GM19193 (cell line): ENCODE data around the gene MEGF11.

ENCODE experiments used
- POLR2A ChIP-seq: IDR thresholded peaks from 4 replicates; pipeline ENCODE4 v1.6.1; 2011; ENCODE audit not compliant: insufficient read depth, insufficient read length; ENCODE audit errors: extremely low read depth

MEGF11 gene

DNA sequence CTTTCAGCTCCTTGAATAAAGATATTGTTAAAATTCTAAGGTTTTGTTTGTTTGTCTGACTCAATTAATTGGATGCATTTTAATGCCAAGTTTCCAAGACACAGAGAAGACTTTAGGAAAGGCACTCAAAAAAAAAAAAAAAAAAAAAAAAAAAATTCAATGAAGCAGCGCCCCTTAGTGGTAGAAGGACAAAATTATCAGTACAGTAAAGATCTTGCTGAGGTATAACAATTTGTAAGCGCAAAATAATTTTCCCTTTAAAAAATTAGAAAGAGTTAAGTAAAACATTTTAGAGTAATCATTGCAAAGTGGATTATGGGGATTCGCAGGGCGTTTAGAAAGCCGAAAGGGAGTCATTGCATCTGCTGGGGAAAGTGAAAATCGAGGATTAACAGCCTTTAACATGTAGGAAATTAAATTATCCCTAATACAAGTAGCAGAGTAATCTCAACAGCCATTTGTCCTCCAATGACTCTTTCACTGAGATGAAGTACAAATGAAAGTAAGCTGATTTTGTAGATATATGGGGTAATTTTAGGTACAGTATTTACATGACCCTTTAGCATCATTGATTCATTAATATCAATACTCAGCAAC lies 34.0 kb upstream of the MEGF11 start:
- no peak for TF ChIP-seq POLR2A

DNA sequence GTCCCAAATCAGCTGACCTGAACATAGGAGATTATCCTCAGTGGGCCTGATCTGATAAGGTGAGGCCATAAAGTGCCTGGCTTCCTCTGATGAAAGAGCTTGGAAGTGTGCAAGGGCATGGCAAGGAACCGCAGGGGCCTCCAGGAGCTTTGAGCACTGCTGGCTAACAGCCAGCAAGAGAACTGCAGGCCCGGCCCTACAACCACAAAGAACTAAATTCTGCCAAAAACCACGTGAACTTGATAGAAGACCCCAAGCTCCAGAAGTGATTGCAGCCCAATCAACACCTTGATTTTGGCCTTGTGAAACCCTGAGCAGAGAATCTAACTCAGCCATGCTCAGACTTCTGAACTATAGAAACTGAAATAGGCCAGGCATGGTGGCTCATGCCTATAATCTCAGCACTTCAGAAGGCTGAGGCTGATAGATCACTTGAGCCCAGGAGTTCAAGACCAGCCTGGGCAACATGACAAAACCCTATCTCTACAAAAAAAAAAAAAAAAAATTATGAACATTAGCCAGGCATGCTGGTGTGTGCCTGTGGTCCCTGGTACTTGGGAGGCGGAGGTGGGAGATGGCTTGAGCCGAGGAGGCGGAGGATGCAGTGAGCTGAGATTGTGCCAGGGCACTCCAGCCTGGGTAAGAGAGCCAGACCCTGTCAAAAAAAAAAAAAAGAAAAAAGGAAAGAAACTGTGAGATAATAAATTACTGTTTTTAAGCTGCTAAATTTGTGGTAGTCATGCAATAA lies 32.2 kb upstream of the MEGF11 start:
- TF ChIP-seq POLR2A = no peak

DNA sequence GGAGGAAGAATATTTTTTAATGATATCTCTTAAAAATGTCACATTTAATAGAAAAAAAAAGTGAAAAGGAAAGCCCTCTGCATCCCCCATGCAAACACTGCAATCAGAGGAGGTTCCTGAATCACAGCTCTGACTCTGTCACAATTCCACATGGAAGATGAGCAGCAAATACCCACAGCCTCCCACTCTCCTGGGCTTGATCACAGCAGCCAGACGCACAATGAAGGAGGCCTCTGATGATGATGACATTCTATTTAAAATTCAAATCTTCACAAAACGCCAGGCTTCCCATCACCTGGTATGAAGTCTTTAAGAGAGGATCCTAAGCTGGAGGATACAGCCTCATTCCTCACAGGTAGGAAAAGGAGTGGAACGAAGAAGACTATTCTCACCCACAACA lies 30.7 kb upstream of the MEGF11 start:
- TF ChIP-seq POLR2A = no peak

DNA sequence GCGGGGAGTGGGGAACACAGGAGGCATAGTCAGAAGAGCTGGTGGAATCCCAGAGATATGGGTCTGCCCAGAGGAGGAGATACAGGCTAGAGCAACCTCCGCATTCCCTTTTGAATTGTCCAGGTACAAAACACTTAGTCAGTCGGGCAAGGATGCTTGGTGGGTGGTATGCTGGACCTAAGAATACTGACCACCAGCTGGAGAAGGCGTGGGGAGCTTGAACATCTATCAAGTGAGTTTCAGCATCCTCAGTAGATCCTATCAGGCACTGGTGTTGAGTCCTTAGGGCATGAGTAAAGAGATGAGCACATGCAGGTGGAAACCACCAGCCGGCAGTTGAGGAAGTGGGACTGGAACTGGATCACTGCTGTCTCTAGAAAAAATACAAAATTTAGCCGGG lies 25.1 kb upstream of the MEGF11 start:
- no peak for TF ChIP-seq POLR2A

DNA sequence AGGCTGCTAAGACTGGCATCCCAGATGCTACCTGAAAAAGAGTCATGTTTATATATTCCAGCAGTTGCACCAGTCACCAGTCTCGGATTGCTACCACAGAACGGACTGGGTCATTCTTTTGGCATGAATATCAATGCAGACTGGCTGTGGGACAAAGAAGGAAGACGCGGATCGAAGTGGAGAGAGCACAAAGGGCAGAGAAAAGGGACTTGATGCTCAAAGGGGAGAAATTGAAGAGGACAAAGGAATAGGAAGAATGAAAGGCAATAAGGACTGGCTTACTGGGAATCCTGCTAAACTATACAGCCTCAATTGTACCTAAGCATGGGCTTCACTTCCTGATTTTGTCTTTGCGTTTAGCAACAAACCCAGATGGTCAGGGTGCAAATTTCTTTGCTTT lies 24.5 kb upstream of the MEGF11 start:
- no peak for TF ChIP-seq POLR2A

DNA sequence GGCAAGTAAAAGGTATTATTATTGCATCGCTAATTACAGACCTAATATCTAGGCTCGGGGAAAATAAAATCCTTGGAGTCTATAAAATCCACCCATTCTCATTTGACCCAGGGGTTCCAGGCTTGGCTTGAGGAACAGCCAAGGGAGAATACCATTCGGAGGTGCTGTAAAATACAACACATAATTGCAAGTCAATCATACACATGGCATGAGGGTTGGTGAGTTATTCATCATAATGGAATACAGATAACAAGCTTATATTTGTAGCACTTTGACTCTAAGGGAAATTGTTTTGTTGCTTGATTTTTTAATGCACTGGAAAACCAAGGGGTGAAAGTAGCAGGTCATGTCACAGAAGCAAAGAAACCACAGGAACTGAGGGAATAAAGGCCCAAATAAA lies 23.0 kb upstream of the MEGF11 start:
- TF ChIP-seq POLR2A = no peak

DNA sequence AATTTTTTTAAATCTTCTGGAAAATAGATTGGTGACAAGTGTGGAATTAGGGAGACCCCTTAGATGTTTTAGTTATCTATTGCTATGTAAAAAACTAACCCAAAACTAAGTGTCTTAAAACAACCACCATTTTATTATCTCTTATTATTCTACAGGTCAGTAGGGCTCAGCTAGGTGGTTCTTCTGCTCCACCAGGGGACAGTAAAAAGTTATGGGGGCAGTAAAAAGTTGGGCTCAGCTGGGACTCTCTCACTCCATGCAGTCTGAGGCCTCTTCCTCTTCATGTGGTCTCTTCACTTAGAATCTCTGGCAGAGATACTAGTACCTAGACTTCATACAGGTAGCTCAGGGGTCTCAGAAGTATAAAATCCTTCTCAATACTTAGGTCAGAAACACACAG lies 21.8 kb upstream of the MEGF11 start:
- no peak for TF ChIP-seq POLR2A

DNA sequence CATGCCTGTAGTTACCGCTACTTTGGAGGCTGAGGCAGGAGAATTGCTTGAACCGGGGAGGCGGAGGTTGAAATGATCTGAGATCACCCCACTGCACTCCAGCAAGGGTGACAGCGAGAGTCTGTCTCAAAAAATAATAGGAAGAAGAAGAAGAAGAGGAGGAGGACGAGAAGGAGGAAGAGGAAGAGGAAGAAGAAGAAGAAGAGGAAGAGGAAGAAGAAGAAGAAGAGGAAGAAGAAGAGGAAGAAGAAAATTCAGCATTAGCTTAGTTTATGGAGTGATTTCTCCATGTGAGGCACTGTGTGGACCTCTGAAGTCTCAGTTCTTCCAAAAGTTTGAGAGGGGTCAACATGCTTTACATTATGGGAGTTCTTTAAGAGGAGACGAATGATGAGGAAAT lies 17.4 kb upstream of the MEGF11 start:
- no peak for TF ChIP-seq POLR2A

DNA sequence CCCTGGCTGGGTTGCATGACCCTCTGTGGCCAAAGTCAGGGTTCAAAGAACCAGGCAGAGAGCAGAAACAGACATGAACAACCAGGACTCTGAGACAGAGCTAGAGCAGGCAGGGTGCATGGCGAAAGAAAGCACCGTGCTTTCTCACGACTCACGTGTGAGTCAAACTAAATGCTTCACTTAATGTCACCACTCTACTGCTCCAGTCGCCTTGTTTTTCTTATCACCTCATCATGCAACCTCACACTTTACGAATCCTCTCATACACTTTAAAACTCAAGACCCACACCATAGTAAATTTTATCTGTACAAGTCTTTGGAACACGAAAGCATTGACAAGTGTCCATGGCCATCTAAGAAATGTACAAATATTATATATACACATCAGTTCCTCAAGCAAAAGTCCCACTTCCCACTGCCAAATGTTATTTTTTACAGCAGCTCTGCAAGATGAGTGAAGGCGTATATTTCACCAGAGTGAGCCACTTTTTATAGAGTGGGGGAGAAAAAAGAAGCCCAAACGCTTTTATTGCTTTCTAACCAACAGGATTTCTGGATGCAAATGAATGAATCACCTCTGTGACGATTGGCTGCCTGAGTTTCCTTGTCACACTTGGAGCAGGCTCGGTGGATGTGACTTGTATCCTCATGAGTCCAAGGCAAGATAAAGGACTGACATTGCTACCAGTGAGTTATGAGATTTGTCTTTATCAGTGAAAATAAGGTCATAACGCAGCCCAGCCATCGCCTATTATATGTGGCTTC lies 16.0 kb upstream of the MEGF11 start:
- TF ChIP-seq POLR2A = no peak

DNA sequence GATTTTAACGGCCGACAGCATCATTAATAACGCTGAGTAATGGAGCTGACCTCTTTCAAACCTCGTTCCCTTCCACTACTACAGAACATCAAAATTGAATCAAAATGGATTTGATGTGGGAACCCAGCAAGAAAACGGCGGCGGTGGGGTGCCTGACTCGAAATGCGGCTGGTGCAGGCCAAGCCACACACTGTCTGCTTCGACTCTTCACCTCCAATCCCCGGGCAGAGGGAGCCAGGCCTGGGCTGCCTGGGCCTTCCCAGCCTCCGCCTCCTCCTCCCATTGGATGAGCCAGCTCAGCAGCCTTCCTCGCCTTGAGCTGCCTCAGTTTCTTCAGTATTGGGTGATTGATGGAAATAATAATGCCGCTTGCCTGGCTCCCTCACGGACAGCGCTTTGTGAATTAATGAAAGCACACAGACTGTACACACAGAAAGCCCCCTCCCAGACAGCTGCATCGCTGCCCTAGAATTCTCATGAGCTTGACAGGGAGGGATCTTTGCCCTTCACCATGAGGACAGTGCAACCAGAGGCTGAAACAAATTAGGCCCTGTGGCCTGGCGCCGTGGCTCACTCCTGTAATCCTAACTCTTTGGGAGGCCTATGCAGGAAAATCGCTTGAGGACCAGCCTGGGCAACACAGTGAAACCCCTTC lies 11.4 kb upstream of the MEGF11 start:
- TF ChIP-seq POLR2A = no peak

DNA sequence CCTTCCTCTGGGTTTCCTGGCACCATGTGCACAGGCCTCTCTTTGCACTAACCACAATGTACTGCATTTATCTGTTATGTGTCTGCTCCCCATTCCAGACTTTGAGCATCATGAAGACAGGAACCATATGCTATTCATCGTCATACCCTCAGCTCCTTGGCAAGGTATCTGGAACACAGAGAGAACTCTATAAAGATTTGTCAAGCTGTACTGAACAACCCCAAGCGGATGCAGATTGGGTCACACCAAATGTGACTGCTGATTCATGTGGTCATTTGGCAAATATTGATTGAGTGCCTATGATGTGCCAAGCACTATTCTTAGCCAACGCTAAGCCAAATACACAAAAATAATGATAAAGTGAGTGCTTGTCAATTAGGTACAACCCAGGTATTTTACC lies 7.5 kb upstream of the MEGF11 start:
- TF ChIP-seq POLR2A = no peak

DNA sequence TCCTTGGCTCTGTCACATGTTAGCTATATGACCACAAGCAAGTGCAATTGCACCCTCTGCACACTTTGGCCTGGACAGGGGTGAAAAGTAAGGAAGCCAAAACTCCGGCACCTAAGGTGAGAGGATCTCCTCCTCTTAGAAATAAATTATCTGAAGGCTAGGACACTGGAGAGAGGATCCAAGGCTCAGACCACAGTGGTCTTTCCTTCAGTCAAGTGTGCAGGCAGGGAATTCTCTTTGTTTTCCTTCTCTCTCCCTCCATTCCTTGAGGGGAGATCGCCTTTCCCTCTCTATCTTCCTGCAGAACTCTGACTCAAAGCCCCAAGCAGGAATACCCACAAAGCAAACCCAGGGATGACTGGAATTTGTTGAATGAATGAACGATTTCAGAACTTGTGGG lies 3.1 kb upstream of the MEGF11 start:
- no peak for TF ChIP-seq POLR2A

DNA sequence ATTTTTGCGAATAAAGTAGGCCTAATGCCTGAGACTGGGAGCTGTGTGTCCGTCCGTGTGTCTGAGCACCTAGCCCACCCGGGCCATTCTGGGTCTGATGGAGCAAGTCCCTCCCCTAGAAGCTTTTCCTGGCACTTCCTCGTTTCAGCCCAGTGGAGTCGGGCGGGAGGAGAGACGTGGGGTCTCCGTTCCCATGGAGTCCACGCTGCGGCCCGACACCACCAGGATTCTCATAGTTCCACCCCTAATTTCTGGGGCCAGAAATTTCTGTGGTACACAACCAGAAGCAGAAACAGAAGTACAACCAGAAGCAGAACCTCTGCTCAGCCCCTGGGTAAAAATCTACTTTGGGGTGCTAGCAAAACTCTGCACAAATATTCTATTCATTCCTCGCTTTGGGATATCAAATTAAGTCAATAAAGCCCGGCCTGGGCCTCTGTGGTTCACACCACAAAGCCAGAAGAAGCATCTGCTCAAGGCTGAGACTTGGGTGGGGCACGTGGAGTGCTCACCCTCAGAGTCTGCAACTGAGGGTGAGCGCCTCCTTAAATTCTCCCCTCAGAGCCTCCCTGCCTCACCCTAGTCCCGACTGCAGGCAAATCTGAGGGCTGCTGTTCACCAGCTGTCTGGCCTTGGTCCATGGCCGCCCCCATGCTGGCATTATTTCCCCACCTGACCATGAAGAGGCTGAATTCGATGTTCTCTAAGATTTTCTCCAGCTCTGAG lies 1.6 kb upstream of the MEGF11 start:
- TF ChIP-seq POLR2A = no peak

DNA sequence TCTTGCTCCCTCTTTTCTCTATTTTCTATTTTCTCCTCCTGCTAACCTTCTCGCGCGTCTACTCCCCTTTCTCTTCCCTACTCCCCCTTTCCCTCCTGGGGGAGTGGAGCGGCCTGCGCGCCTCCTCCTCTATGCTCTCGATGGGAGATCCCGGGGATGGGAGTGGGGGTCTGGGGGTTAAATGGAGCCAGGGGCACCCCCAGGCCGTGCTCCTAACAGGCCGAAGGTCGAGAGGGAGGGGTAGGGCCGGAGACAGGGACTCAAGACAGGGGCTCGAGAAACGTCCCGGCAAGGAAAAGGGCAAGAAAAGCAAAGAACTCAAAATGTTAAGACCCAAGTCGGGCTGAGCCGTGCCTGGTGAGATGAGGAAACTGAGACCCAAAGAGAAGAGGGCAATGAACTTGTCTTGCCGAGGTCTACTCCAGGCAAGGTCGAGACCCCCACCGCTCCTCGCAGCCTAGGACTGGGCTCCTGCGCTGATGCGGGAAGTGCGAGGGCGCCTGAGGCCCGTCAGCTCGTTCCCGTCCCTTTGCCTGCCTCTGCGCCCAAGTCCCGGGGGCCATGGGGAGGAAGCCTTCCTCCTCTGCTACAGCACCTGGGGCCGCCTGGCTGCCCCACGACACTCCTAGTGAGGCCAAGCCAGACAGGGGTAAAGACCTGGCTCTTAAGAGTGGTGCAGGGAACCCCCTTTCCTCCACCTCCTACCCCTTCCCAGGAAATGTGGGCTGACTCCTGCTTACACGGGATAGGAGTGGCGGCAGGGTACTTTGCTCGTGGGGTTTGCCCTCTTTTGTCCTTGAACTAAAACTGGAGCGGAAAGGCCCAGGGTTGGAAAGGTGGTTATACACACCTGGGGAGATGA lies 770 bp upstream of the MEGF11 start:
- TF ChIP-seq POLR2A = no peak
